Loucy (cell line): ENCODE data around the gene NFIL3.

Experiments
- CTCF ChIP-seq: fragments of 200-600 bp; sonication (generic); conservative IDR thresholded peaks from 2 replicates; pipeline ENCODE4 v1.5.1; 2014; ENCODE audit warnings: mild to moderate bottlenecking, antibody characterized with exemption, low read length
- EZH2phosphoT487 ChIP-seq: fragments of 200-600 bp; IDR thresholded peaks from 2 replicates; pipeline ENCODE4 v1.6.1; 2018; ENCODE audit warnings: antibody characterized with exemption, mild to moderate bottlenecking, moderate library complexity, borderline replicate concordance

- TF ChIP-seq CTCF = no peak
- no peak for TF ChIP-seq EZH2phosphoT487
Observed at GRCh38 chr9:91458906-91459305, 35.3 kb upstream of the NFIL3 start.
